ENCODE measurements around the gene ZNF621. TPM values are rescaled to one million over a fixed set of nuclear protein-coding genes. Genes with fewer than 3 reads are reported as not detected.

The ZNF621 gene
- total and polyA plus RNA-seq, 9 donors, result 10.0 to 14.9 (median 11.0) TPM

DNA sequence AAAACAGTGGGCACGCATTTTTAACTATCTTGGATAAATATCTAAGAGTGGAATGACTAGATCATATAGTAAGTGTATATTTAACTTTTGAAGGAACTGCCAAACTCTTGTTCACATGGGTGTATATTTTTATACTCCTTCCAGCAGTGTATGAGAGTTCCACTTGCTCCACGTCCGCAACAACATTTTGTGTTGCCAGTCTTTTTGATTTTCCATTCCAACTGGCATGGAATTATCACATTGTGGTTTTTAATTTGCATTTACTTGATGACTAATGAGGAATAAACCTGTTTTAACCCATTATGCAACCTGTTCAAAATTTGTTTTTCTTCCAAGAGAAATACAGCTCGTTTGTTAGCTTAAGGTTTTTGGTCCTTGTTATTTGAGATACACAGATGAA lies 51.6 kb downstream of the ZNF621 start:
- H3K4me3 ChIP-seq (ENCODE audit: low read length), result no peak overlapping the region
- no peaks in the 10 kb centered on the region for H3K27me3 ChIP-seq (ENCODE audit: control insufficient read depth, insufficient read depth, low read length)
- no CpG with 5 or more reads among the region's 4 CpGs for WGBS (ENCODE audit: insufficient coverage)
- no peaks in the 10 kb centered on the region for H3K36me3 ChIP-seq (ENCODE audit: control insufficient read depth, insufficient read depth, low read length)
- no peaks in the 10 kb centered on the region for H3K4me1 ChIP-seq (ENCODE audit: control insufficient read depth, insufficient read depth, low read length)
- H3K27ac ChIP-seq (ENCODE audit: low read length), result no peak overlapping the region
- H3K9me3 ChIP-seq (replicated peaks; ENCODE audit: control insufficient read depth, low read depth, low read length), result no peaks in the 10 kb centered on the region
- no peak for DNase-seq

DNA sequence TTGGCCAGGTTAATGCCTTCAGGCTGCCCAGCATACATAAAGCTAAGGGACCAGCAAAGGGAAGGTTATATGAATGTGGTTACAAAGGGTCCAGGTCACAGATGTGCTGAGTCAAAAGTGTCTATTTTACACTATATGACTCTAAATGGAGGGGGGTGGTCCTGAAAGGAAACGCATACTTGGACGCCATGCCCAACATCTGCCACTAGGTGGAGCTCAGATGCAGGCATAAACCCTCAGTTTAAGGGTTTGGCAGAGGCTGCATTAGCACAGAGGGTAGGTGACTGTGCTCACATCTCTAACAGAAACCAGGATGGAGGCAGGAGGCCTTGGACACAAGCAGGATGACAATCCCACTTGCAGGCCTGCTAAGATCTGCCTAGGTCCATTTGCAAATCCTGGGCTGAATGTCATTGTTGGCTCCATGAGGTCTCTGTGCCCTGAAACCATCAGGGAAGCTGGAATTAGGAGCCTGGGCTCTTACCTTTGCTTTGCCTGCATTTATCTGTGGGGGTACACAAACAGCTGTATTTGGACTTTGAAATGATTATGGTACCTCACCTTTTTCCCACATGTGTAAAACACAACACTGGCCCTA lies 55.8 kb downstream of the ZNF621 start:
- DNase-seq, result peak; percentile 85
- no peak overlapping the region for H3K4me3 ChIP-seq (ENCODE audit: low read length)
- H3K27me3 ChIP-seq (ENCODE audit: control insufficient read depth, insufficient read depth, low read length), result no peaks in the 10 kb centered on the region
- WGBS (ENCODE audit: insufficient coverage), result no CpG with 5 or more reads among the region's 2 CpGs
- H3K9me3 ChIP-seq (replicated peaks; ENCODE audit: control insufficient read depth, low read depth, low read length), result no peaks in the 10 kb centered on the region
- no peaks in the 10 kb centered on the region for H3K36me3 ChIP-seq (ENCODE audit: control insufficient read depth, insufficient read depth, low read length)
- peaks cover 17% of the 10 kb centered on the region for H3K4me1 ChIP-seq (ENCODE audit: control insufficient read depth, insufficient read depth, low read length)
- H3K27ac ChIP-seq (ENCODE audit: low read length), result no peak overlapping the region

DNA sequence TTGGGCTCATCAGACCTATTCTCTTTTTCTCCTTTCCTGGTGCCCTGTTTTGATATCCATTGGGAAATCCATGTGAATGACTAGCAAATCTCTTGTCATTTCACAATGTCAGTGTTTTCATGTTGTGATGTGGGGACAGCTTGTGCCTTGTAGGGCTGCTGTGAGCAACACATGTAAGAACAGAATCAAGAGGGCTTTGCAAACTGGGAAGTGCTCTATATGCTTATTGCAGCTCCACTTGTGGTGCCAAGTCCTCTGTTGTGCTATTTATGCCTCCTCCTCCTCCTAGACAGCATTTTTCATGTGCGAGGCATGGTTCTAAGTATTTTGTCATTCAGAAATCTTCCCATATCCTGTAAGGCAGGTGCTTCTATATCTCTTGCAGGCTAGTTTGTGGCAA lies 56.4 kb downstream of the ZNF621 start:
- Histone ChIP-seq H3K4me1 (ENCODE audit: control insufficient read depth, insufficient read depth, low read length) (peaks cover 23% of the 10 kb centered on the region), H3K4me3 (ENCODE audit: low read length) (no peak overlapping the region), H3K27ac (ENCODE audit: low read length) (no peak overlapping the region), H3K9me3 (replicated peaks; ENCODE audit: control insufficient read depth, low read depth, low read length) (no peaks in the 10 kb centered on the region), H3K36me3 (ENCODE audit: control insufficient read depth, insufficient read depth, low read length) (no peaks in the 10 kb centered on the region), H3K27me3 (ENCODE audit: control insufficient read depth, insufficient read depth, low read length) (no peaks in the 10 kb centered on the region)
- DNase-seq, result no peak
- WGBS (ENCODE audit: insufficient coverage), result no CpG with 5 or more reads among the region's 1 CpG

DNA sequence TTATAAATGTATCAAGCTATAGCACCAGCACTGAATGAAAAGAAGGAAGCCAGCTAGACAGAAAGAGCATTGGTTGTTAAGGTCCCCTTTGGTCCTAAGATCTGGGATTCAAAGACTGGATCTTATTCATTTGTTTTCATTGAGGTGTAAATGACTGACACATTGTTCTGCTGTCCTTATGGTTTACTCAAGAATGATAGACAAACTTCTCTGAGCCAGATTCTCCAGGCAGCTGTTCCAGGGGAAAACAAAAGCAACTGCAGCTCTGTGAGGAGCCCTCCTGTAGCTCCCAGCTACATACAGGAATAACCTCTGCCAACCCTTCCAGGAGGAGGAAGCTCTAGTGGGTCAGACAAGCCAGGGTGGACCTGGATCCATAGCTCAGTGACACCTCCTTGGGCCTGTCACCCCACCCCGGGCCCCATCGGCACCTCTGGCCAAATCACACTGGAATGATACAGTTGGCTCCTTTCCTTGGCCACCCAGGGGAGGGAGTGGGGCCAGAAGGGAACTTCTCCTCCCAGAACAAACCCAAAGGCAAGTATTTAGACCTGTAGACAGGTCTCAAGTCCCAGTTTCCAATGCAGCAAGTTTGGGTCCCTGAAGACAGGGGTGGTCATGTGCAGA lies 57.8 kb downstream of the ZNF621 start:
- Histone ChIP-seq H3K4me1 (ENCODE audit: control insufficient read depth, insufficient read depth, low read length) (peaks cover 24% of the 10 kb centered on the region), H3K36me3 (ENCODE audit: control insufficient read depth, insufficient read depth, low read length) (no peaks in the 10 kb centered on the region), H3K9me3 (replicated peaks; ENCODE audit: control insufficient read depth, low read depth, low read length) (no peaks in the 10 kb centered on the region), H3K4me3 (ENCODE audit: low read length) (no peak overlapping the region), H3K27ac (ENCODE audit: low read length) (no peak overlapping the region), H3K27me3 (ENCODE audit: control insufficient read depth, insufficient read depth, low read length) (no peaks in the 10 kb centered on the region)
- peak; percentile 20 for DNase-seq
- WGBS (ENCODE audit: insufficient coverage), result no CpG with 5 or more reads among the region's 2 CpGs

DNA sequence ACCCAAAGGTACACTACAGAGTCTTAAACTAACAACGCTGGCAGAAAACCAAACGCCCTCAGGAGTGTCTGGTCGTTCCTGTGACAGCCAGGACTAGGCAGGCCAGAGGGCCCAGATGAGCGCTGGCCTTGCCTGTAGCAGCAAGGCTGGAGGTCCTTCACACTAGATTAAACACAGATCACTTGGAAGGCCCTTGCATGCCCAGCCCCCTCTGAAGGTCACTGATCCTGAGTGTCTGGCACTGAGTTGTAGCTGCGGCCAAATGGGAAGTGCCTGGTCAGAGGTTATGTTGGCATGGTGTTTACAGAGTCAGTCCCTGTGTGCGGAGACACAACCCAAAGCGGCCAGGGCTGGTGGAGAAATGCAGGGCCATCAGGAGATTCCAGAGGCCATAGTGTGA lies 58.9 kb downstream of the ZNF621 start:
- Histone ChIP-seq H3K27ac (ENCODE audit: low read length) (no peak overlapping the region), H3K4me3 (ENCODE audit: low read length) (no peak overlapping the region), H3K36me3 (ENCODE audit: control insufficient read depth, insufficient read depth, low read length) (no peaks in the 10 kb centered on the region), H3K4me1 (ENCODE audit: control insufficient read depth, insufficient read depth, low read length) (peaks cover 24% of the 10 kb centered on the region), H3K9me3 (replicated peaks; ENCODE audit: control insufficient read depth, low read depth, low read length) (no peaks in the 10 kb centered on the region), H3K27me3 (ENCODE audit: control insufficient read depth, insufficient read depth, low read length) (no peaks in the 10 kb centered on the region)
- no peak for DNase-seq
- 77% methylated on average over 5 of the region's 7 CpGs for WGBS (ENCODE audit: insufficient coverage)

DNA sequence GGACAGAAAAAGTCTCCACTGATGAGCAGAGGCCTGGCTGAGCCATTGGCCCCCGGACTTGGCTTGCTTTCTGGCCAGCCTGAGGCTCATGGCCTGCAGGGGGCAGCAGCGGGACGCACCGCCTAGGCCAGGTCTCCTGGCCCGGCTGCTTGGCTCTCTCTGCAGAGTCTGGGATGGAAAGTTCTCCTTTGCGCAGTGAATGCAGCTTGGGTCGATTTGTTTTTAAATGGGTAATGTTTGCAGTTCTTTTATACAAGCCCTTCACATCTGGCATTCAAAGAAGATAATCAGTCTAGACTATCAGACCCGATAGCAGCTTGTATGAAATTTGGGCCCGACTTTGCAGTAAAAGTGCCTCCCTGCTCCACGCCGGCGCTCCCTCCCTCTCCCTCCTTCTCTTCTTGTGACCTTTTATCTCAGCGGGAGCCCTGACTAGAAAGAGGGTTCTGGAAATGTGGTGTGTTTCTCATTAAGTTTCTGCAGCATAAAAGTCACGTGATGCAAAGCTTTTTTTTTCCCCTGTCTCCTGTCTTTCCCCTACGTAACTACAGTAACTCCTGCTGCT lies 59.9 kb downstream of the ZNF621 start:
- peaks cover 24% of the 10 kb centered on the region for H3K4me1 ChIP-seq (ENCODE audit: control insufficient read depth, insufficient read depth, low read length)
- H3K4me3 ChIP-seq (ENCODE audit: low read length), result no peak overlapping the region
- 0% methylated on average over 3 of the region's 15 CpGs for WGBS (ENCODE audit: insufficient coverage)
- DNase-seq, result peak; percentile 95
- H3K27ac ChIP-seq (ENCODE audit: low read length), result peak overlapping the region; percentile 63
- H3K36me3 ChIP-seq (ENCODE audit: control insufficient read depth, insufficient read depth, low read length), result no peaks in the 10 kb centered on the region
- no peaks in the 10 kb centered on the region for H3K27me3 ChIP-seq (ENCODE audit: control insufficient read depth, insufficient read depth, low read length)
- H3K9me3 ChIP-seq (replicated peaks; ENCODE audit: control insufficient read depth, low read depth, low read length), result no peaks in the 10 kb centered on the region

DNA sequence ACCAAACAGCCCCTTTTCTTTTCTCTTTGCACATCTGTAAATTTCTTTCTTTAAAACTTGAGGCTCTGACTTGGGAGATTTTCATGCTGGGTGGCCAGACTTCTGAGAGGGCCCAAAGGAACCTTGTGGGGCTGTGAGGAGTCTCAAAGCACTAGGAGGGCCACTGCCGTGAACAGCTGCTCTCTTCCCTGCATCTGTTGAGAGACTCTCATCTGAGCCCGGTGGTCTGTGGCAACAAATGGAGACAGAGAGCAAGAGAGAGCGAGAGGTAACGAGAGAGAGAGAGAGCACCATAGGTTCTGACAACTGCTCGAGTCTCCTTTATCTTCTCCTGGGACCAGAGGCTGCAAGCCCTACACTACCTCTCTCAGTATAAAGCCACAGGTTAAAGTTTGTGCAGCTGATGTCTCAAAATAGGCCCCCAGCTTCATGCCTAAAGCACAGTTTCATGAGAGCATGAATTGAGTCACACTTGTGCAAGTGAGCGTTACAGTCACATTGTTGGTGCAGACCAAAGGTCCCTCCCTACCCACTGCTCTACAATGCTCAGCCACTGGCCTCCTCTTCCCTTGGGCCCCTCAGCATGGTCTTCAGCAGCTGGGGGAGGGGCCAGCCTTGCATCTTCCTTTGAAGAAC lies 60.7 kb downstream of the ZNF621 start:
- Histone ChIP-seq H3K27ac (ENCODE audit: low read length) (peak overlapping the region; percentile 57), H3K4me1 (ENCODE audit: control insufficient read depth, insufficient read depth, low read length) (peaks cover 24% of the 10 kb centered on the region), H3K4me3 (ENCODE audit: low read length) (no peak overlapping the region), H3K9me3 (replicated peaks; ENCODE audit: control insufficient read depth, low read depth, low read length) (no peaks in the 10 kb centered on the region), H3K27me3 (ENCODE audit: control insufficient read depth, insufficient read depth, low read length) (no peaks in the 10 kb centered on the region), H3K36me3 (ENCODE audit: control insufficient read depth, insufficient read depth, low read length) (no peaks in the 10 kb centered on the region)
- 67% methylated on average over 5 of the region's 6 CpGs for WGBS (ENCODE audit: insufficient coverage)
- peak; percentile 31 for DNase-seq

DNA sequence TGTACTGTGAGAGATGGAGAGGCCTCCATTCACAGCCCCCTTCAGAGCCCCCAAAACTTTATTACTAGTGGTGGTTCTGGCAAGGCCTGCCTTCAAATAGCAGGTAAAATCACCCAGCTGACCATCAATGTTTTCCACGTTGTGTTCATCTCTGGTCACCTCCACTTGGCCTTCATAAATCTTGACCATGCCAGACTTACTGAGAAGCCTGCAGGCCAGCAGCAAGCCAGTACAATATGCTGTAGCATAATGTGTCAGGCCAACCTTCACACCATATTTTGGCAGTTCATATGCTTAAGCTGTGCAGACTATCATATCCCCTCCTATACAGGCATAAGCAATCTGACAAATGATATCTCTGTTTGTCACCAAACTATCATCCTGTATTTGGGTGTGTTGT lies 62.1 kb downstream of the ZNF621 start:
- DNase-seq, result no peak
- WGBS (ENCODE audit: insufficient coverage), result 40% methylated on average over 1 of the region's 1 CpG
- Histone ChIP-seq H3K4me1 (ENCODE audit: control insufficient read depth, insufficient read depth, low read length) (peaks cover 24% of the 10 kb centered on the region), H3K4me3 (ENCODE audit: low read length) (no peak overlapping the region), H3K27ac (ENCODE audit: low read length) (no peak overlapping the region), H3K36me3 (ENCODE audit: control insufficient read depth, insufficient read depth, low read length) (no peaks in the 10 kb centered on the region), H3K9me3 (replicated peaks; ENCODE audit: control insufficient read depth, low read depth, low read length) (no peaks in the 10 kb centered on the region), H3K27me3 (ENCODE audit: control insufficient read depth, insufficient read depth, low read length) (no peaks in the 10 kb centered on the region)

DNA sequence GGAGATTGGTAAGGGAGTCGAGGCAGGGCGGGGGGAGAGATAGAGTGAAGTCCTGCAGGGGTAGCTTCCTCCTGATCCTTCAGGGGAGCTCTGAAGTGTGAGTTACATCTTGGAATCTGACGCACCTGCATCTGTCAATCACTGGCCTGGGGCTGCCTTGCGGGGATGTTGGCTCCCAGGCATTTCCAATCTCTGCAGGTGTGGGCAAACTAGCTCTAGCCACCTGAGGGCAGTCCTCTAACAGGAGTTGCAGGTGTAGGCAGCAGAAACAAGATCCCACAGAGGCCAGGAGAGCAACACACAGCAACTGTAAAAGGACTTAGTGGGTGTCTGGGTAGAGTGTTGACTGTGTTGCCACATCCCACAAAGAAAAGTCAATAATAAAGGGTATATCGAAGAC lies 63.6 kb downstream of the ZNF621 start:
- WGBS (ENCODE audit: insufficient coverage), result 84% methylated on average over 3 of the region's 5 CpGs
- no peak overlapping the region for H3K27ac ChIP-seq (ENCODE audit: low read length)
- no peaks in the 10 kb centered on the region for H3K36me3 ChIP-seq (ENCODE audit: control insufficient read depth, insufficient read depth, low read length)
- H3K27me3 ChIP-seq (ENCODE audit: control insufficient read depth, insufficient read depth, low read length), result no peaks in the 10 kb centered on the region
- peaks cover 19% of the 10 kb centered on the region for H3K4me1 ChIP-seq (ENCODE audit: control insufficient read depth, insufficient read depth, low read length)
- H3K4me3 ChIP-seq (ENCODE audit: low read length), result no peak overlapping the region
- no peaks in the 10 kb centered on the region for H3K9me3 ChIP-seq (replicated peaks; ENCODE audit: control insufficient read depth, low read depth, low read length)
- DNase-seq, result no peak
